ENCODE measurements around the gene KDM6B. TPM values are rescaled to one million over a fixed set of nuclear protein-coding genes. Genes with fewer than 3 reads are reported as not detected.

The KDM6B gene
- total and polyA plus RNA-seq, 9 of the 15 experiments (the other 6 are each of a cell fraction or from before 2014, with no cell fraction given): 0.01 to 22.9 (median 2.2) TPM

DNA sequence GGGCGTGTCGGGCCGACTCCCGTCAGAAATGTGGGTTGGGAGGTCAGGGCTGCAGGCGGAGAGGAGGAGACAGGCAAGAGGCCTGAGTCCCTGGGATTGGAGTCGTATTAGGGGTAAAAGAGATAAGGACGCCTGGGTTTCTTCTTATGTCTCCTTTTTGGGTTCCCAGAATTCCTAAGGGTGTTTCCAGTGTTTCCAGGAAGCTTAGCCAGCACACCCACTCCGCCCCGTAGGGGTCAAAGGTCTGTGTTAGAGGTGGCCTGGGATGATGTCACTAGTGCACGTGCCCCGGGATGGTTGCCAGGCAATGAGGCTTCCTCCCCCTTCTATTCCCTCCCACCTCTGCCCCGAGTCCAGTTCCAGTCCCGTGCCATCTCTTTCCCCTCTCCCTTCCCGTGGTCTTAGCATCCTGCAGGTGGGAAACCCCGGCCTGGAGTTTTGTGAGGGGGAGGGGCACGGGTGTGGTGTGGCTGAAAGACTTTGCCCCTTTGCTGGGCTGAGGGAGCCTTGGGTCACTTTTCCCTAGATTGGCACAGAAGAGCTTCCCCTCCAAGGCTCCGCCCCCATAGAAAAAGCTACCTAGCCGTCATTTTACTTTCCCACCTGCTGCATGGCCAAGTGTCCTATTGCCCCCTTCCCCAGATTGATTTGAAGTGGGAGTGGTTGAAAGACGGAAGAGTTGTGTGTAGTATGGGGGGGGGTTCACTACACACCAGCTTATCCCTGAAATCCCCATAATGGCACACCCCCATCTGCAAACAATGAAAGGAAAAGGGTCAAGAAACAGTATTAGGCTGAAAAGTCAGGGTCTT, 2.8 kb downstream of the KDM6B start (continued):
- TF ChIP-seq, protein P1, sequence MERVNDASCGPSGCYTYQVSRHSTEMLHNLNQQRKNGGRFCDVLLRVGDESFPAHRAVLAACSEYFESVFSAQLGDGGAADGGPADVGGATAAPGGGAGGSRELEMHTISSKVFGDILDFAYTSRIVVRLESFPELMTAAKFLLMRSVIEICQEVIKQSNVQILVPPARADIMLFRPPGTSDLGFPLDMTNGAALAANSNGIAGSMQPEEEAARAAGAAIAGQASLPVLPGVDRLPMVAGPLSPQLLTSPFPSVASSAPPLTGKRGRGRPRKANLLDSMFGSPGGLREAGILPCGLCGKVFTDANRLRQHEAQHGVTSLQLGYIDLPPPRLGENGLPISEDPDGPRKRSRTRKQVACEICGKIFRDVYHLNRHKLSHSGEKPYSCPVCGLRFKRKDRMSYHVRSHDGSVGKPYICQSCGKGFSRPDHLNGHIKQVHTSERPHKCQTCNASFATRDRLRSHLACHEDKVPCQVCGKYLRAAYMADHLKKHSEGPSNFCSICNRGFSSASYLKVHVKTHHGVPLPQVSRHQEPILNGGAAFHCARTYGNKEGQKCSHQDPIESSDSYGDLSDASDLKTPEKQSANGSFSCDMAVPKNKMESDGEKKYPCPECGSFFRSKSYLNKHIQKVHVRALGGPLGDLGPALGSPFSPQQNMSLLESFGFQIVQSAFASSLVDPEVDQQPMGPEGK (CRISPR knock-in tag; IDR thresholded peaks at IDR 0.05; ENCODE audit: borderline replicate concordance): no peak
- TF ChIP-seq ETV5 (CRISPR knock-in tag; IDR thresholded peaks at IDR 0.05; ENCODE audit: low read depth) (no peak), DPF2 (IDR thresholded peaks at IDR 0.05) (peak; percentile 44; the same call in 1 of the 2 replicates), ZBTB7A (IDR thresholded peaks at IDR 0.05; ENCODE audit: borderline replicate concordance, control insufficient read depth, low read depth, low read length) (peak; percentile 73), MIER1 (IDR thresholded peaks at IDR 0.05; ENCODE audit: low read depth) (no peak), HMGN3 (IDR thresholded peaks at IDR 0.05; ENCODE audit: borderline replicate concordance, extremely low read depth, insufficient read length, low read depth, low read length) (peak; percentile 45), ZNF134 (CRISPR knock-in tag; conservative IDR thresholded peaks at IDR 0.05) (no peak), SOX6 (IDR thresholded peaks at IDR 0.05) (peak; percentile 80), TEAD1 (CRISPR knock-in tag; IDR thresholded peaks at IDR 0.05) (no peak), NR2C2 (CRISPR knock-in tag; IDR thresholded peaks at IDR 0.05) (peak; percentile 92), NR2C2 (tag; IDR thresholded peaks at IDR 0.05) (peak; percentile 97), RBM25 (IDR thresholded peaks at IDR 0.05; ENCODE audit: low read depth, low read length, severe bottlenecking) (no peak), KAT7 (CRISPR knock-in tag; IDR thresholded peaks at IDR 0.05; ENCODE audit: borderline replicate concordance) (peak; percentile 70; the same call in 1 of the 2 replicates), NRF1 (conservative IDR thresholded peaks at IDR 0.05 in 1 of 2, IDR thresholded peaks at IDR 0.05 in 1 of 2) (no peak), CEBPG (CRISPR knock-in tag; IDR thresholded peaks at IDR 0.05) (peak; percentile 26; the same call in 1 of the 2 replicates), CEBPG (tag; conservative IDR thresholded peaks at IDR 0.05 in 1 of 2, IDR thresholded peaks at IDR 0.05 in 1 of 2) (0 out of 4 replicates have a peak, but pooled peaks of 1 of the 2 experiments have one; percentile 14), WHSC1 (IDR thresholded peaks at IDR 0.05; ENCODE audit: low read length) (no peak)
- TF ChIP-seq, protein P2, sequence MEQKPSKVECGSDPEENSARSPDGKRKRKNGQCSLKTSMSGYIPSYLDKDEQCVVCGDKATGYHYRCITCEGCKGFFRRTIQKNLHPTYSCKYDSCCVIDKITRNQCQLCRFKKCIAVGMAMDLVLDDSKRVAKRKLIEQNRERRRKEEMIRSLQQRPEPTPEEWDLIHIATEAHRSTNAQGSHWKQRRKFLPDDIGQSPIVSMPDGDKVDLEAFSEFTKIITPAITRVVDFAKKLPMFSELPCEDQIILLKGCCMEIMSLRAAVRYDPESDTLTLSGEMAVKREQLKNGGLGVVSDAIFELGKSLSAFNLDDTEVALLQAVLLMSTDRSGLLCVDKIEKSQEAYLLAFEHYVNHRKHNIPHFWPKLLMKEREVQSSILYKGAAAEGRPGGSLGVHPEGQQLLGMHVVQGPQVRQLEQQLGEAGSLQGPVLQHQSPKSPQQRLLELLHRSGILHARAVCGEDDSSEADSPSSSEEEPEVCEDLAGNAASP (IDR thresholded peaks at IDR 0.05): no peak
- TF ChIP-seq, protein P3, sequence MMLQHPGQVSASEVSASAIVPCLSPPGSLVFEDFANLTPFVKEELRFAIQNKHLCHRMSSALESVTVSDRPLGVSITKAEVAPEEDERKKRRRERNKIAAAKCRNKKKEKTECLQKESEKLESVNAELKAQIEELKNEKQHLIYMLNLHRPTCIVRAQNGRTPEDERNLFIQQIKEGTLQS (IDR thresholded peaks at IDR 0.05): peak; percentile 97
- TF ChIP-seq, protein P3 (CRISPR knock-in tag; conservative IDR thresholded peaks at IDR 0.05): peak; percentile 90
- TF ChIP-seq, protein P4, sequence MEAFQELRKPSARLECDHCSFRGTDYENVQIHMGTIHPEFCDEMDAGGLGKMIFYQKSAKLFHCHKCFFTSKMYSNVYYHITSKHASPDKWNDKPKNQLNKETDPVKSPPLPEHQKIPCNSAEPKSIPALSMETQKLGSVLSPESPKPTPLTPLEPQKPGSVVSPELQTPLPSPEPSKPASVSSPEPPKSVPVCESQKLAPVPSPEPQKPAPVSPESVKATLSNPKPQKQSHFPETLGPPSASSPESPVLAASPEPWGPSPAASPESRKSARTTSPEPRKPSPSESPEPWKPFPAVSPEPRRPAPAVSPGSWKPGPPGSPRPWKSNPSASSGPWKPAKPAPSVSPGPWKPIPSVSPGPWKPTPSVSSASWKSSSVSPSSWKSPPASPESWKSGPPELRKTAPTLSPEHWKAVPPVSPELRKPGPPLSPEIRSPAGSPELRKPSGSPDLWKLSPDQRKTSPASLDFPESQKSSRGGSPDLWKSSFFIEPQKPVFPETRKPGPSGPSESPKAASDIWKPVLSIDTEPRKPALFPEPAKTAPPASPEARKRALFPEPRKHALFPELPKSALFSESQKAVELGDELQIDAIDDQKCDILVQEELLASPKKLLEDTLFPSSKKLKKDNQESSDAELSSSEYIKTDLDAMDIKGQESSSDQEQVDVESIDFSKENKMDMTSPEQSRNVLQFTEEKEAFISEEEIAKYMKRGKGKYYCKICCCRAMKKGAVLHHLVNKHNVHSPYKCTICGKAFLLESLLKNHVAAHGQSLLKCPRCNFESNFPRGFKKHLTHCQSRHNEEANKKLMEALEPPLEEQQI (IDR thresholded peaks at IDR 0.05): no peak

All from K562 (cell line).